Central memory CD4-positive, alpha-beta T cell (primary cell): Measurements from ENCODE around the gene UPK2.

ENCODE experiments used
- DNase-seq: peaks from one replicate; pipeline ENCODE4 v3.0.0; 2022

UPK2 gene

GRCh38 chr11:118996926-118997626, 41.0 kb downstream of the UPK2 start:
- DNase-seq: peak; percentile 45

GRCh38 chr11:118997627-118998387, 41.7 kb downstream of the UPK2 start, which contains the start of gene CENATAC:
Gene CENATAC, plus strand, starts transcription at chr11:118998138. Its CDS starts 60 bp downstream, at chr11:118998198.
- peak; percentile 96 for DNase-seq

- no peak for DNase-seq
Measured at GRCh38 chr11:118998388-118998717, 42.3 kb downstream of the UPK2 start.

- DNase-seq: no peak
Measured at GRCh38 chr11:118998822-118999221, 42.7 kb downstream of the UPK2 start.

- no peak for DNase-seq
Measured at GRCh38 chr11:119000906-119001305, 44.8 kb downstream of the UPK2 start.

GRCh38 chr11:119006656-119007055, 50.6 kb downstream of the UPK2 start:
- no peak for DNase-seq
